GM21367 (cell line): ENCODE measurements around the gene IMPACT.
A peak's percentile ranks its signal among the peaks of the same experiment; 100 is the strongest.

ENCODE experiments used
- ATAC-seq: cut with Tn5 transposase; IDR thresholded peaks from one replicate; pipeline ENCODE4 v1.9.1; 2021; ENCODE audit not compliant: unreplicated experiment

The IMPACT gene

GRCh38 chr18:24426398-24427294 lies at the start of gene IMPACT:
TSS of gene IMPACT (plus strand) at chr18:24426670. CDS start at chr18:24426757, 87 bp downstream.
- ATAC-seq, result peak; percentile 85

DNA sequence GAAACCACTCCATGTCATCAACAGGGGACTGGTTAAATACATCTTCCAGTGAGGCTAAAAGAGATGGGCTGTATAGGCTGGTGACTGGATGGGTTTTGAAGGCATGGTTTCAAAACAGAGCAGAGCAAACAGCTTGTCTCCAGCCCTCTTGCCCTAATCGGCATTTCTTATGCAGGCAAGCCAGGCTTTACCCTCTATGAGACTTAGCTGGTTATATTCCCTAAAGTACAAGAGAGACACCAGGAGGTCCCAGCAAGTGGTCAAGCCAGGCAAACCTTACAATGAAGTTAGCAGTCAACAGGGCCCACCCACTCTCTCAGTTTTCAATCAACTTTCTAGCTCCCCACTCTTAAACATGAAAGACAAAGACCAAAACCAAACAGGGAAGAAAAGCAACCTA lies 47.9 kb upstream of the IMPACT start:
- no peak for ATAC-seq

DNA sequence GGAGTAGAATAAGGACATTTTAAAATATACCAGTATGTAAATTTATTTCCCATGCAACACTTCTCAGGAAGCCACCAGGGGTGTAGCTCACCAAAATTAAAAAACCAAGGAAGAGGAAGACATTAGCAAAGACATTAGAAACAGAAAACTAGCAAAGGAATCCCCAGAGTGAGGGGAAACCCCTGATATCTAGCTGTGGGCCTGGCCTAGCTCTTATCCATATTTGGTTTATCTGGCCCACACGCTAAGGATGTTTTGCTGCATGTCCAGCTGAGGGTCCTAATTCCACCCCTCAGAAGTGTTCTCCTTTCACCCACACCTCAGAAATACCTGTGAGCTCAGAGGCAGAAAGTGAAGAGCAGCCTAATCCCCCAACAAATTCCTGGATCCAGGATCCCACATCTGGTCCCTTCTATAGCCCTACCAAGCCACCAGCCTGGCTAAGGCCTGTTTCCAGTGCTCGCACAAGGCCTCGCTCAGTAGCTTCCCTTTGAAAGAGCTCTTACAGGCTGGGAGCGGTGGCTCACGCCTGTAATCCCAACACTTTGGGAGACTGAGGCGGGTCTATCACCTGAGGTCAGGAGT lies 46.2 kb upstream of the IMPACT start:
- no peak for ATAC-seq

- ATAC-seq, result no peak
Measured at GRCh38 chr18:24381126-24381525, 45.3 kb upstream of the IMPACT start.

DNA sequence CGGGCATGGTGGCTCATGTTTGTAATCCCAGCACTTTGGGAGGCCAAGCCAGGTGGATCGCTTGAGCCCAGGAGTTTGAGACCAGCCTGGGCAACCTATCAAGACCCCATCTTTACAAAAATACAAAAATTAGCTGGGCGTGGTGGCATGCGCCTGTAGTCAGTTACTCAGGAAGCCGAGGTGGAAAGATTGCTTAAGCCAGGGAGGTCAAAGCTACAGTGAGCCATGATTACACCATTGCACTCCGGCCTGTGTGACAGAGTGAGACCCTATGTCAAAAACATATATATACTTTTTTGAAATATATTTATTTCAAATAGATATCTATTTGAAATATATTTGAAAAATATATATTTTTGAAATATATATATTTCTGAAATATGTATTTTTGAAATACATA lies 39.8 kb upstream of the IMPACT start:
- no peak for ATAC-seq

- ATAC-seq, result no peak
Measured at GRCh38 chr18:24388957-24389356, 37.5 kb upstream of the IMPACT start.

DNA sequence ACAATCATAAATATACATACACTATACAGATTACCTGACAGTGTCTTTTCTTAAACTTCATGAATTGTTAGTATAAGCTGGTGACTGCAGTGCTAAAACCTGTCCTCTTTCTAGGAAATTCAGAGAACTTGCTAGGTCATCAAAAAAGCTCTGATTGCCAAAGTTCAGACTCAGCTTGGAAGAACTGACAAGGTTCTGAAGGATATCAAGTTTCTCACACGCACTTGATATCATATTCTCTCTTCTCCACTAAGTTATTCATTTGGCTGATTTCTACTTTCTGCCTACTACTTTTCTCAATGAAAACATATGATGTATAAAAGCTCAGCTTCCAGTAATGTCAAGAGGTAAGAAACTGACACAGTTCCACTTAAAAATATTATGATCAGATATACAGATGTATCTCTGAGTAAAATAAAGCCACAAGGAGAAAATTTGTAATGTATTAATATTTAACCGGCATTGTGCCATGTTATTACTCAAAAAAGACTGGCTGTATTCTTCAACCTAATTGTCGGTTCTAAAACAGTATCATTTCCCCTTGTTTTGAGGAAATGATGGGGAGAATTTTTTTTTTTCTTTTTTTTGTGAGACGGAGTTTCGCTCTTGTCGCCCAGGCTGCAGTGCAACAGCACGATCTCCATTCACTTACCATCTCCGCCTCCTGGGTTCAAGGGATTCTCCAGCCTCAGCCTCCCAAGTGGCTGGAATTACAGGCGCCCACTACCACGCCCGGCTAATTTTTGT lies 31.2 kb upstream of the IMPACT start:
- no peak for ATAC-seq

- ATAC-seq, result no peak
Measured at GRCh38 chr18:24396082-24396633, 30.3 kb upstream of the IMPACT start.

GRCh38 chr18:24397131-24397693 lies 29.3 kb upstream of the IMPACT start:
- peak; percentile 29 for ATAC-seq

- peak; percentile 50 for ATAC-seq
Measured at GRCh38 chr18:24397694-24398368, 28.6 kb upstream of the IMPACT start, which contains the start of gene OSBPL1A. TSS of gene OSBPL1A (minus strand) at chr18:24397824. CDS start at chr18:24377533, 20,291 bp downstream.

DNA sequence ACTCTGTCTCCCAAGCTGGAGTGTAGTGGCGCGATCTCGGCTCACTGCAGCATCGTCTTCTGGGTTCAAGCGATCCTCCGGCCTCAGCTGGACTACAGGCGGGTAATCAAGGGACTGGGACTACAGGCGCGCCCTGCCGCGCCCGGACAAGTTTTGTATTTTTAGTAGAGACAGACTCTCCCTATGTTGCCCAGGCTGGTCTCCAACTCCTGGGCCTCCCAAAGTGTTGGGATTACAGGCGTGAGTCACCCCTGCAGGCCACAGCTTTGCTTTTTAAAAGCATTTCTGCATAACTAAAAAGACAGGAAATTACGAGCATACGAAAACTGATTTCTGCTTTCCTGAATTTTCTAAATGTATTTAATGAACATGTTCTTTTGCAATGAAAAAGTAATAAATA lies 27.9 kb upstream of the IMPACT start:
- no peak for ATAC-seq

- no peak for ATAC-seq
Measured at GRCh38 chr18:24400587-24400986, 25.9 kb upstream of the IMPACT start.

- no peak for ATAC-seq
Measured at GRCh38 chr18:24402209-24402785, 24.2 kb upstream of the IMPACT start.

DNA sequence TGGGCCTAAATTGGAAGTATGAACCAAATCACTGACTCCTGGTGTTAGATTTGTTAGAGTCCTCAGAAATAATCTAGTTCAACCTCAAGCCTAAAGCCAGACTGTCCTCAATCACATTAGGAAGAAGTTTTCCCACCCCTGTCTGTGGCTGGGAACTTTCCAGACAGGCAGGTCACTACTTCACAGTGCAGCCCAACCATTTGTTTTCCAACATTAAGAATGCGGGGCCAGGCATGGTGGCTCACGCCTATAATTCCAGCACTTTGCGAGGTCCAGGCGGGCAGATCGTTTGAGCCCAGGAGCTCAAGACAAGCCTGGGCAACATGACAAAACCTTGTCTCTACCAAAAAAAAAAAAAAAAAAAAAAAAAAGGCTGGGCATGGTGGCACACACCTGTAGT lies 23.4 kb upstream of the IMPACT start:
- no peak for ATAC-seq

- ATAC-seq, result no peak
Measured at GRCh38 chr18:24404591-24404990, 21.9 kb upstream of the IMPACT start.

GRCh38 chr18:24408496-24408895 lies 18.0 kb upstream of the IMPACT start:
- no peak for ATAC-seq

DNA sequence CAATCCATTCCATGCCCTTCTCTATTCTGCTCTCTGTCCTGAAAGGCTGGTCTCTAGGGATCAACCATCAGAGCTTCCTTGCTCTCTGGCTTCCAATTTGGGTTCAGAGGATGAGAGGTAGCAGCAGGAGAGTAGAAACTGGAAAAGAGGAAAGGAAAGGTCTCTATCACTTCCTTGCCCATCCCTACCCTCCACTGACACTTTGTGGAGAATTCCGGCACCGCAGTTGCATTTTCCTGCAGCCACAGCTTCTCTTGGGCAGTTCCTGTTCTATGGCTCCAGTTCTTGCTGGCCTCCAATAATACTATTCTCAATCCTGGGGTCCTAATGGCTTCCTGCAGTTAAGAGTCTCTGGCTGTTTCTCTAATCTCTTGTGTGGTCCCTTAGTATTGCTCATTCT lies 13.3 kb upstream of the IMPACT start:
- no peak for ATAC-seq

- no peak for ATAC-seq
Measured at GRCh38 chr18:24414349-24415003, 12.0 kb upstream of the IMPACT start.

- ATAC-seq, result no peak
Measured at GRCh38 chr18:24417480-24417879, 9.0 kb upstream of the IMPACT start.

DNA sequence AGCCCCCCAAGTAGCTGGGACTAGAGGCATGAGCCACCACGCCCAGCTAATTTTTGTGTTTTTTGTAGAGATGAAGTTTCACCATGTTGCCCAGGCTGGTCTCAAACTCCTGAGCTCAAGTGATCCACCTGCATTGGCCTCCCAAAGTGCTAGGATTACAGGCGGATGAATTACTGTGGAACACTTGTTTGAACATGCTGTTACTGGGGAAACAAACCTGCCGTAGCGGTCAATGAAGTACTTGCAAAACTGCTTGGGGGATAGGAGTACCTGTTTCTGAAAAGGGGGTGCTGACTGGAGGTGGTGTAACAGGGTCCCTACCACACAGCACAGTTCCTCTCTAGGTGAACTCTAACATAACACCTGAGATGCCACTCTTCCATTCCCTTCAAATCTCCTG lies 5.9 kb upstream of the IMPACT start:
- no peak for ATAC-seq
